SIG-M5 (cell line): ENCODE data around the gene PIK3R2.
"Not testable (repeated sequence)": the region's sequence is repeated elsewhere in the genome, so short reads cannot be mapped to it uniquely, and the experiment has no call there.

Experiments
- DNase-seq: peaks from one replicate; lab custom pipeline; 2025; lab: John Stamatoyannopoulos, UW

PIK3R2 gene

DNA sequence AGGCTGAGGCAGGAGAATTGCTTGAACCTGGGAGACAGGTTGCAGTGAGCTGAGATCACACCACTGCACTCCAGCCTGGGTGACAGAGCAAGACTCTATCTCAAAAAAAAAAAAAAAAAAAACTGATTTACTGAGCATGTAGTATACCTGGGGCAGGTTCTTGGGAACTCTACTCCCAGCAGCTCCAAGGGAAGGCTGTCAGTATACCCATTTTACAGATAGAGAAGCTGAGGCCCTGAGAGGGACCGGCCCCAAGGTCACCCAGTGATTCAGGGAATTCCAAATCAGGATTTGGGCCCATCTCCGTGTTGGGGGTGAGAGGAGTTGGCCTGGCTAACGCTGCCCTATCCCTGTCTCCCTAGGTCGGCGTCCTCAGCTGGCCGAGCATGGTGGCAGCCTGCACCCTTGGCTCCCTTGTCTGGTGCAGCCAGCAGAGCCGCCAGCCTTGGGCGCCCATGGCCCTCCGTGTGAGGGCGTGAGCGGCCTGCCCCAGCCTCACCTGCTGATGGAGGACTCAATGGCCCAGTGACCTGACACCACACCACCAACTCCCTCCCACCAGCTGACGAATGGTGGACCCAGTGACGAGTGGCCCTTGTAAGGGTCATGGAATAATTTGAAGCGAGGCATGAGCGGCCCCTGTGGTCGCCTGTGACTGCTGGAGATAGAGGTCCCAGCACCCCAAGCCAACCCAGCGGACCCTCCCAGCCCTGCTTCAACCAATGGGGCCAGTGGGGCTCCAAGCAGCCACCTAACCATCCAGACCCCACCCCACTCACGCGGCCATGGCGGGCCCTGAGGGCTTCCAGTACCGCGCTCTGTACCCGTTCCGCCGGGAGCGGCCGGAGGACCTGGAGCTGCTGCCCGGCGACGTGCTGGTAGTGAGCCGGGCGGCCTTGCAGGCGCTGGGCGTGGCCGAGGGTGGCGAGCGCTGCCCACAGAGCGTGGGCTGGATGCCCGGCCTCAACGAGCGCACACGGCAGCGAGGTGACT is 2.4 kb downstream of the PIK3R2 start:
- no peak for DNase-seq

DNA sequence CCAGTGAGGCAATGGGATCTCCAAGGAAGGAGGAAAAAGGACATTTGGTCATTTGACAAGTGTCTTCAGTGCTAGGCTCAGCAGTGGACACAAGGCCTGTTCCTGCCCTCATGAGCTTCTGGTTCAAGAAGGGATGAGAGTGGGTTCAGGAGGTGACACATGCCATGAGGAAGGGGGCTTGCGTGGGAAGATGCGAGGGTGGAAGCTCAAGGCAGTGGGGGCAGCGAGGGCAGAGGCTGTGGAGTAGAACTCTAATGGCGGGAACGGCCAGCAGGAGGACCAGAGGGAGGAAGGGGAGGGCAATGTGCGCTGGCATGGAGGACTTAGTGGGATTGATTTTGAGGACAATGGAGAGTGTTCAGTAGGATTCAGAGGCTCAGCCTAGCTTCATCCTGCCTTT is 3.3 kb downstream of the PIK3R2 start:
- DNase-seq, result no peak

DNA sequence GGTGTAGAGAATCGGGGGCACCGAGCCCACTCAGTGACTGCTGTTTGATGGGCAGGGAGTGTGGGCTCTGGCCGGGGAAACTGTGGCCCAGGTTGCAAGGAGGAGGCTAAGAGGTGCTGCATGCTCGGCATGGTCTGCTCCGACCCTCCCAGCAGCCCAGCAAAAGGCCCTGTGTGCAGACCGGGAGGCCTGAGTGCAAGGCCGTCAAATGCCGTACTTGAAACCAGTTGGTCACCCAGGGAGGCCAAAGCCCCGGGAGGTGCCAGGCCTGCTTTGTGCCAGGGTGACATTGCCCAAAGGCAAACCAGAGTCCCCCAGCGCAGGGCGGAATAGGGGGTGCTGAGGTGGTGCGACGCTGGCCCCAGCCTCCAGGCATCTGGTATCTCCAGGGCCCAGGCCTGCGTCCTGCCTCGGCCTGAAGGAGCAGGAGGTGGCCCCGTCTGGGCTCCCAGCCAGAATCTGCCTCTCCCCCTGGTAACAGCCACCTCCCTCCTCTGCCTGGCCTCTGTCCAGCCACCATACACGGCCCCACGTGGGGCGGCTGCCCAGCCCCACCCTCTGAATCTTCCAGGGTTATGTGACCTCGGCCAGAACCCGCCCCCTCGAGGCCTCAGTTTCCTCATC is 4.0 kb downstream of the PIK3R2 start:
- no peak for DNase-seq

DNA sequence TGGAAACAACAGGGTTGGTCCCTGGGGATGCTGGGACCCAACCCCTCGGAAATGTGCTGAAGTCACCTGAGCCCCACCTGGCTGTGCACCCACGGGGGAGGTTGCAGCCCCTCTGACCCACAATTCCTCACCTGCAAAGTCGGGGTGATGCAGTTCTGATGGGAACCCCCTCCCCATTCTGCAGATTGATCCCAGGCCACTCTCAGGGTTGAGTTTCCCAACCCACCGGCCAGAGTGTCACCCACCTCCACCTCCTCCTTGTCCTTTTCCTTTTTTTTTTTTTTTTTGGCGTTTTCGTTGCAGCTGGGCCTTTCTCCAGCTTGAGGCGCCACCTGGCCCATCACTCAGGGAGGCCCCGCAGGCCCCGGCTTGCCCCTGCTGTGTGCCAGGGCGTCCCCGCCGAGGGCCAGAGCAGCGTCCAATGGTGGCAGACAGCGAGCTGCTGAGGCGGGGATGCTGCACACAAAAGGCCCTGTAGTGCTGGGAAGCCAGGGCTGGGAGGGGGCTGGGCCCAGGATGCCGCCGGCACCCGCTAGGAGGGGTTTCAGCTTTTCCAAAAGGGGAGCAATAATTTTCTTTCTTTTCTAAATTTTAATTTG is 4.6 kb downstream of the PIK3R2 start:
- no peak for DNase-seq

DNA sequence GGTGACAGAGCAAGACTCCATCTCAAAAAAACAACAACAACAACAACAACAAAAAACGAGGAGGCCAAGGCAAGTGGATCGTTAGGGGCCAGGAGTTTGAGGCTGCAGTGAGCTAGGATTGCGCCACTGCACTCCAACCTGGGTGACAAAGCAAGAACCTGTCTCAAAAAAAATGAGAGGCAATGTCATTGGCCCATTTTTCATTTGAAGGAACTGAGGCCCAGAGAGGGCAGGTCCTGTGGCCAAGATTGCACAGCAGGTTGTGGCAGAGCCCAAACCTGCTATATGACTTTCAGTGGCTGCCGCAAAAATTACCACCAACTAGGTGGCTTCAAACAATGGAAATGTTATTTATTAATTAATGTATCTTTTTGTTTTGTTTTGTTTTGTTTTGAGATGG is 5.5 kb downstream of the PIK3R2 start:
- DNase-seq, result no peak

DNA sequence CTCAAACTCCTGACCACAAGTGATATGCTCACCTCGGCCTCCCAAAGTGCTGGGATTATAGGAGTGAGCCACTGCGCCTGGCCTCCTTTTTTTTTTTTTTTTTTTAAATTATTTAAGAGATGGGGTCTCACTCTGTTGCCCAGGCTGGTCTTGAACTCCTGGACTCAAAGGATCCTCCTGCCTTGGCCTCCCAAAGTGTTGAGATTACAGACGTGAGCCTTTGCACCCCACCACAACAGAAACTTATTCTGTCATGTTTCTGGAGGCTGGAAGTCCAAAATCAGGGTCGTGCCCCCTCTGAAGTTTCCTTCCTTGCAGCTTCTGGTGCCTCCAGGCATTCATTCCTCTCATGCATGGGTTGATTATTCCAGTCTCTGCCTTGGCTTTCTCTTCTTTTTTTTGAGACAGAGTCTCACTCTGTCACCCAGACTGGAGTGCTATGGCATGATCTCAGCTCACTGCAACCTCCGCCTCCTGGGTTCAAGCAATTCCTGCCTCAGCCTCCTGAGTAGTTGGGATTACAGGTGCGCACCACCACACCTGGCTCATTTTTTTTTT is 6.2 kb downstream of the PIK3R2 start:
- not testable (repeated sequence) for DNase-seq

DNA sequence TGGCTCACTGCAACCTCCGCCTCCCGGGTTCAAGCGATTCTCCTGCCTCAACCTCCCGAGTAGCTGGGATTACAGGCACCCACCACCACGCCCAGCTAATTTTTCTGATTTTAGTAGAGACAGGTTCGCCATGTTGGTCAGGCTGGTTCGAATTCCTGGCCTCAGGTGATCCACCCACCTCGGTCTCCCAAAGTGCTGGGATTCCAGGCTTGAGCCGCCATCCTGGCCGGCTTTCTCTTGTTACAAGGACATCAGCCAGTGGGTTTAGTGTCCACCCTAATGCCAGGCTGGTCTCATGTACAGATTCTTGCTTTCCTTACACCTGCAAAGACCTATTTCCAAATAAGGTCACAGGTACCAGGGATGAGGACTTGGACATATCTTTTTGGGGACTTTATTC is 6.8 kb downstream of the PIK3R2 start:
- DNase-seq, result no peak

DNA sequence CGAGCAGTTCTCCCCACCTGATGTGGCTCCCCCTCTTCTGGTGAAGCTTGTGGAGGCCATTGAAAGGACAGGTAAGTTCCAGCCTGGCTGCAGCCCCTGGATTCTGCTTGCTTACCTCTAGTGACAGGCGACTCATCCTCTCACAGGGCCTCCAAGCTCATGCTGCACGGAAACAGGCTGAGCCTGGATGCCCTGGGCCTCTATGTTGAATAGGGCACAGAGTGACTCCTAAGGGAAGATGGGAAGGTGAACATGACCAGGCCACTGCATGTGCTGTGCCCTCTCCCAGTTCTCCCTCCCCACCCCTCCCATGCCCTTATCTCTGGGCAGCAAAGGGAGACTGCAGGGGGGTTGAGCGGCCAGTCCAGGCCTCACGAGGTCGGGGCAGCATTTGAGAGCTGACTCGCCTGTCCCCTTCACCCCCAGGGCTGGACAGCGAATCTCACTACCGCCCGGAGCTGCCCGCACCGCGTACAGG is 7.6 kb downstream of the PIK3R2 start:
- DNase-seq, result no peak

DNA sequence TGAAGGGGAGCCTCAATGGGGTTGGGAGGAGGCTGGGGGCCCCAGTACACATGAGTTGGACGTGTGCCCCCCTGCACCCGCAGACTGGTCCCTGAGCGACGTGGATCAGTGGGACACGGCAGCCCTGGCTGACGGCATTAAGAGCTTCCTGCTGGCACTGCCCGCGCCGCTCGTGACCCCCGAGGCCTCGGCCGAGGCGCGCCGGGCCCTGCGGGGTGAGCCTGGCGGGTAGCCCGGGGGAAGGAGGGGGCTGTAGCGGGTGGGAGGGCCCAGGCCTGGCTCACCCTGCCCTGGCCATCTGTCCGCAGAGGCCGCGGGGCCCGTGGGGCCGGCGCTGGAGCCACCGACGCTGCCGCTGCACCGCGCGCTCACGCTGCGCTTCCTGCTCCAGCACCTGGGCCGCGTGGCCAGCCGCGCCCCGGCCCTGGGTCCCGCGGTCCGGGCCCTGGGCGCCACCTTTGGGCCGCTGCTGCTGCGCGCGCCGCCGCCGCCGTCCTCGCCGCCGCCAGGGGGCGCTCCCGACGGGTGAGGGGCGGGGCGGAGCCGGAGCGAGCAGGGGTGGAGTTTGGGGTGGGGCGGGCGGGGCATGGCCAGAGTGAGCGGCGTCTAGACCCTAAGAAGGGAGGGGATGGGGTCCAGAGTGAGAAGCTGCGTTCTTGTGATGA is 8.1 kb downstream of the PIK3R2 start:
- DNase-seq, result no peak

DNA sequence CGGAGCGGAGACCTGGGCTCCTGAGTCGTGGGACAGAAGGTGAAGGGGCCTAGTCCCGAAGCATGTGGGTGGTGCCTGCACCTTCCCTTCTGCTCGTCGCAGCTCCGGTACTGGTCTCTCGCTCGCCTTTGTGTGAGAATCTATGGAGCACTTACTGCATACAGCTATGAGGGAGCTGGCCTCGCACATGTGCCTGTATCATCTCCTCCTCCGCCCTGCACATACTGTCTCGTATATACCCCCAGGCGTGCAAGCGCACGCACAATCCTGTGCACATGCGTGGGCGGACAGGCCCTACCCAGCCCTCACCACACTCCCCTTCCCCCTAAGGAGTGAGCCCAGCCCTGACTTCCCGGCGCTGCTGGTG is 8.7 kb downstream of the PIK3R2 start:
- DNase-seq, result no peak

DNA sequence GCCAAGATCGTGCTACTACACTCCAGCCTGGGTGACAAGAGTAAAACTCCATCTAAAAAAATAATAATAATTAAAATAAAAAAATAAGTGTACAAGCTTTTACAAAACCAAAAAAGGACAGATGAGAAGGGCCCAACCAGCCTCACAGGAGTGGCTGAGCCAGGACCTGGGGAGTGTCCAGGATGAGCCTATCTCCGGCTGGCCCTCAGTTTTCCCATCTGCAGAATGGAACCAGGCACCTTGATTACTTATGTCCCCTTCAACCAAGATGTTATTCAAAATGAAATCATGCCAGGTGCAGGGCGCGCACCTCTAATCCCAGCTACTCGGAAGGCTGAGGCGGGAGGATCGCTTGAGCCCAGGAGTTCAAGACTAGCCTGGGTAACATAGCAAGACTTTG is 11.1 kb downstream of the PIK3R2 start:
- DNase-seq, result no peak

DNA sequence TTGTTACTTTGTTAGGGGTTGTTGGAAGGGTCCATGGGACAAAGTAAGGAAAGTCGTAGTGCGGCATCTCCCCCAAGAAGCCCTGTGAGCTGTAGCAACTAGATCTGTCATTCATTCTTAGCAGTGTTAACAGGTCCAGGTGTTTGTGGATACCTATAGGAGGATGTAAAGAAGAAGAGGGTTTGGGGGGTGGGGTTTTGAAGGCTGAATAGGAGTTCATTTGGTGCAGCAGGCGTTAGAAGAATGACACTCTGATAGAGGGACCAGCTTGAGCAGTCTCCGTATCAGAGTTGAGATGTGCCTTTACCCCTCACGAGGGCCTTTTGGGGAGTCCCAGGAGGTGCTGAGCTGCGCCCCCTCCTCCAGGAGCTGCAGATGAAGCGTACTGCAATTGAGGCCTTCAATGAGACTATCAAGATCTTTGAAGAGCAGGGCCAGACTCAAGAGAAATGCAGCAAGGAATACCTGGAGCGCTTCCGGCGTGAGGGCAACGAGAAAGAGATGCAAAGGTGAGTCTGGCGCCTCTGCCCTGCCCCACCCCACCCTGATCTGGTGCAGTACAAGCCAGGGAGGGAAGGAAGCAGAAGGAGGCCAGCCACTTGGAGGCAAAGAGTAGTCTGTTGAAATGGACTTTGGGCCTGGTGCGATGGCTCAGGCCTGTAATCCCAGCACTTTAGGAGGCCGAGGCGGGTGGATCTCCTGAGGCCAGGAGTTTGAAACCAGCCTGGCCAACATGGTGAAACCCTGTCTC is 13.0 kb downstream of the PIK3R2 start:
- no peak for DNase-seq

DNA sequence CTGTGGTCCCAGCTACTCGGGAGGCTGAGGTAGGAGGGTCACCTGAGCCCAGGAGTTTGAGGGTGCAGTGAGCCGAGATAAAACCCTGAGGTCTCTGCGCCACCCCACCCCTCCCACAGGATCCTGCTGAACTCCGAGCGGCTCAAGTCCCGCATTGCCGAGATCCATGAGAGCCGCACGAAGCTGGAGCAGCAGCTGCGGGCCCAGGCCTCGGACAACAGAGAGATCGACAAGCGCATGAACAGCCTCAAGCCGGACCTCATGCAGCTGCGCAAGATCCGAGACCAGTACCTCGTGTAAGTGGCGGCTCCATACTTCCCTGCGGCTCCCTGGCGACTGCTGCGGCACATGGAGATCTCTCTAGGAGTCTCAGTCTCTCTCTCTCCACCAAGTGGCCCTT is 14.0 kb downstream of the PIK3R2 start:
- DNase-seq, result no peak

DNA sequence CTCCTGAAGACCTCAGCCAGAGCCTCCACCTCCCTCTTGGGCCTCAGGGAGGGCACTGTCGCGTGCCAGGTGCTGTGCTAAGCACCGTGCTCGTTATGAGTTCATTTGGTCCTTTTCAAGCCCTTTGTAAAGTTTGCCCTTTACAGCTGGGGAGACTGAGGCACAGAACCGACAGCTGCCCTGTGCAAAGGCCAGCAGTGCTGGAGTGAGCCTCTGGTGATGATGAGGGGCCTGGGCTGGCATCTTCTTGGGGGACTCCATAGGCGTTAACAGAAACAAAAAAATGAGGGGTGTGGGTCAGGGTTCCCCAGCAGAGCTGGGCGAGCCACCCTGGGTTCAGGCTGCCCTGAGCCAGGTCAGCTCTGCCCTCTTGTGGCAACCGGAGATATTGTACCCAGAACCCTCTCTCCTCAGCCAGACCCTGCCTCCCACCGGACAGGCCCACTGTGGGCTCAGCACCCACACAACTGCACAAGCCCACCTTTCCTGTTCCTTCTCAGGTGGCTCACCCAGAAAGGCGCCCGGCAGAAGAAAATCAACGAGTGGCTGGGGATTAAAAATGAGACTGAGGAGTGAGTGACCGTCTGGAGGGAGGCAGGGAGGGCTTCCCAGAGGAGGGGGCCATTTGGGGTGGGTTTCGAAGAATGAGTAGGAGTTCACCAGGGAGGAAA is 15.1 kb downstream of the PIK3R2 start:
- no peak for DNase-seq

DNA sequence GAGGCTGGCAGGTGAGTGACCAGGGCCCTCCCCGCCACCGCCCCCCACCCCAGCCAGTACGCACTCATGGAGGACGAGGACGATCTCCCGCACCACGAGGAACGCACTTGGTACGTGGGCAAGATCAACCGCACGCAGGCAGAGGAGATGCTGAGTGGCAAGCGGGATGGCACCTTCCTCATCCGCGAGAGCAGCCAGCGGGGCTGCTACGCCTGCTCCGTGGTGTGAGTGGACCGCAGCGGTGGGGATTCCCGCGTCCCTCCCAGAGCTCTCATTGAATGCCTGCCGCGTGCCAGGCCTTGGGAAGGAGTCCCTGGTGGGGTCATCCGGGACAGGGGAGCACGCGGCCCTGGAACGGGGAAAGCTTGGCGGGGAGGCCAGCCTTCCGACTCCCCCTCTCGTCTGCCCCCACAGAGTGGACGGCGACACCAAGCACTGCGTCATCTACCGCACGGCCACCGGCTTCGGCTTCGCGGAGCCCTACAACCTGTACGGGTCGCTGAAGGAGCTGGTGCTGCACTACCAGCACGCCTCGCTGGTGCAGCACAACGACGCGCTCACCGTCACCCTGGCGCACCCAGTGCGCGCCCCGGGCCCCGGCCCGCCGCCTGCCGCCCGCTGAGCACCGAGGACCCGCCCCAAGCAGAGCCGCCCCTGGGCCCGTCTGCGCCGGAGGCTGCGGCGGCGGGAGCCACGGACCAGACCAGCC is 15.9 kb downstream of the PIK3R2 start:
- DNase-seq, result no peak

DNA sequence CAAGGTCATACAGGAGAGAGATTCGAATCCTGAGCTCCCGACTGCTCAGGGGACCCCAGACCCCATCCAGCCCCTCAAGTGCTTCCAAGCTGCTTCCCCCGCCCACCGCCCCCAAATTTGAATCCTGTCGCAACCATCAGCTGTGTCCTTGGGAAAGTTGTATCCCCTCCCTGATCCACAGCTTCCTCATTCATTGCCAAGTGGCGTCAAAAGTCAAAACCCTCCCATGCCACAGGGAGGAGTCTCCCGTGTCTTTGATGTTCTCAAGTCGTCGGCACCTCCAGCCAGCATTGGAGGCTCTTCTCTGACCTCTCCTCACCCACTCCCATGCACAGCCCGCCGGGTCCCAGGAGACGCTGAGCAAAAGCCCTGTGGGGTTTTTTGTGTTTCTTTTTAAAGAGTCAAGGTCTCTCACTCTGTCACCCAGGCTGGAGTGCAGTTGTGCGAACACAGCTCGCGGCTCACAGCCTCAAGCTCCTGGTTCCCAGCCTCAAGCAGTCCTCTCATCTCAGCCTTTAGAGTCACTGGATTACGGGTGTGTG is 17.8 kb downstream of the PIK3R2 start:
- no peak for DNase-seq

DNA sequence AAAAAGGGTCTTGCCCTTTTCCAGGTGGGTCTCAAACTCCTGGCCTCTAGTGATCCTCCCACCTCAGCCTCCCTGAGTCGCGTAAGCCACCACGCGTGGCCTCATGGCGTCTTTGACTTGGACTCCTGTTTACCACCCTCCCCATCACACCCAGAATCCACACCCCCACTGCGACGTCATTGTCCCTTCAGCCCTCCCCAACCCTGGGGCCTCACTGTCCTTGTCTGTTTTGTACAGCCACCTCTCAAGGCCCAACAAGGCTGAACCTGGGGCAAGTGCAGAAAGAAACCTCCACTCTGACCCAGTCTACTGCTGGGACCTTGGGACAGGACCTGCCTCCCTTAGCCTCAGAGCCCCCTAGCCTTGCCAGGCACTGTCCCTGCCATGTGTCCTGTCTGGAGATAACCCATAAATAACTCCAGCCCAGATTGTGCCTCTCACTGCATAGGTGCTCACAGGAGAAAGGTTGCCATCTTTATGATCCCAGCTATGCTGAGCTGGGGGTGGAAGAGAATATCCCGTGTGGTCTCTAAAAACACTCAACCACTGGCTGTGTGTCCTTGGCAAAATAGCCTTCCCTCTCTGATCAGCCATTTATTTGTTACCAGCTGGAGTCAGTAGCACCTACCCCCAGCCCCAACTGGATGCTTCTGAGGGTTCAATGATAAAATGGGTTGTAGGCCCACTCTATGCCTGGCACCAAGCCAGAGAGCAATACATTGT is 18.8 kb downstream of the PIK3R2 start:
- DNase-seq, result no peak

DNA sequence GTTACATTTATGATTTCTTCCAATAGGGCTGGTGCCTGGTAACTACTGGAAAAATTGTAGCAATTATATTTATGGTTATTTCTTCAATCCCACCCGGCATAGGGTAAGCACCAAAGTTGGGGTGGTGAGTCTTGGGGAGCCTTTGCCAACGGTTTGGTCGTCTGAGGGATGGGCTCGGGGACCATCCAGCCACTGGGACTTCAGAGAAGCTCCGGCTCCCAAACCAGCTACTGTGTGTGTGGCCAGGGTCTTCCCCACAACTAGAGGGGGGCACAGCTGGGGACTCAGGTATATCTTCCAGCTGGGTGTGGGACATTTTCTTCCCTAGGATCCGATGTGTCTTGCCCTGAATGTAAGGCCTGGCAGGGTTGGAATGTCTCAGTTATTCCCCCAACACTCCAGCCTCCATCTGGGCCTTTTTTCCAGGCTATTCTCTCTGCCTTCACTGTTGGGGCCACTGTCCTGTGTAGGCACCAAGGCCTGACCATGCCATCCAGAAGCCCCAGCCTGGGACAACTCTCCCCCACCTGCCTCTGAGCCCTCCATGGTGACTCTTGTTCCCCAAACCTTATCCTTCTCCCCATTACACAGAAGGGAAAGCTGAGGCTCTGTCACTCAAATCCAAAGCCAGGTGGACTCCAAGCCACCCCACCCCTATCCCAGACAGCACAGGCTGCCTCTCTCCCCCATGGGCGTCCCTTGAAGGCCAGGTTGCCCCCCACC is 19.5 kb downstream of the PIK3R2 start:
- DNase-seq, result no peak
